OCI-LY3 (cell line): ENCODE data around the gene CGB2.

Experiments used
- EZH2phosphoT487 ChIP-seq: fragments of 200-600 bp; shearing (Covaris generic); IDR thresholded peaks from 2 replicates; pipeline ENCODE4 v1.6.1; 2018; ENCODE audit warnings: antibody characterized with exemption, mixed run types, low read depth
- TF ChIP-seq, protein P1 (sequence below): fragments of 200-600, 300-600 bp; sonication (generic); IDR thresholded peaks from 2 replicates; pipeline ENCODE4 v1.5.1; 2014; ENCODE audit warnings: antibody characterized with exemption, low read length, low read depth

DNA sequence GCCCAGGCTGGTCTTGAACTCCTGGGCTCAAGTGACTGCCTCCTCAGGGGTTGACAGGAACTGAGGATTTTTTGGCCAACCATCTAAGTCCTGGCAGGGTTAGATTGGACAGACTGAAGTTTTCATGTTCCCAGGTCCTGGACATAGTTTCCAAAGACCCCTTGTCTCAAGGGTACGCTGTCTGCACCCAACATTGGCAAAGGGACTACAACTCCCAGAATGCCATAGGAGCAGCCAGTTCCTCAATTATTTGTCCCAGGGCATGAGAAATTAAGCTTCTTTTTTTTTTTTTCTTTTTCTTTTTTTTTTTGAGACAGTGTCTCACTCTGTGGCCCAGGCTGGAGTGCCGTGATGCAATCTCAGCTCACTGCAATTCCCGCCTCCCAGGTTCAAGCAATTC lies 45.5 kb upstream of the CGB2 start:
- TF ChIP-seq, protein P1, sequence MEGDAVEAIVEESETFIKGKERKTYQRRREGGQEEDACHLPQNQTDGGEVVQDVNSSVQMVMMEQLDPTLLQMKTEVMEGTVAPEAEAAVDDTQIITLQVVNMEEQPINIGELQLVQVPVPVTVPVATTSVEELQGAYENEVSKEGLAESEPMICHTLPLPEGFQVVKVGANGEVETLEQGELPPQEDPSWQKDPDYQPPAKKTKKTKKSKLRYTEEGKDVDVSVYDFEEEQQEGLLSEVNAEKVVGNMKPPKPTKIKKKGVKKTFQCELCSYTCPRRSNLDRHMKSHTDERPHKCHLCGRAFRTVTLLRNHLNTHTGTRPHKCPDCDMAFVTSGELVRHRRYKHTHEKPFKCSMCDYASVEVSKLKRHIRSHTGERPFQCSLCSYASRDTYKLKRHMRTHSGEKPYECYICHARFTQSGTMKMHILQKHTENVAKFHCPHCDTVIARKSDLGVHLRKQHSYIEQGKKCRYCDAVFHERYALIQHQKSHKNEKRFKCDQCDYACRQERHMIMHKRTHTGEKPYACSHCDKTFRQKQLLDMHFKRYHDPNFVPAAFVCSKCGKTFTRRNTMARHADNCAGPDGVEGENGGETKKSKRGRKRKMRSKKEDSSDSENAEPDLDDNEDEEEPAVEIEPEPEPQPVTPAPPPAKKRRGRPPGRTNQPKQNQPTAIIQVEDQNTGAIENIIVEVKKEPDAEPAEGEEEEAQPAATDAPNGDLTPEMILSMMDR, result no peak
- no peak for TF ChIP-seq EZH2phosphoT487
